GM21447 (cell line): ENCODE data around the gene HCRTR1.
"Not testable (repeated sequence)": the region's sequence is repeated elsewhere in the genome, so short reads cannot be mapped to it uniquely, and the experiment has no call there.

ENCODE experiments used
- ATAC-seq: cut with Tn5 transposase; IDR thresholded peaks from one replicate; pipeline ENCODE4 v1.9.1; 2021; ENCODE audit not compliant: unreplicated experiment

The HCRTR1 gene

GRCh38 chr1:31581821-31582810 is 35.4 kb upstream of the HCRTR1 start:
- no peak for ATAC-seq

GRCh38 chr1:31583082-31583994 is 34.2 kb upstream of the HCRTR1 start:
- ATAC-seq = no peak

- no peak for ATAC-seq
Measured at GRCh38 chr1:31583995-31584868, 33.3 kb upstream of the HCRTR1 start.

GRCh38 chr1:31584869-31585735 is 32.4 kb upstream of the HCRTR1 start:
- ATAC-seq = no peak

- no peak for ATAC-seq
Measured at GRCh38 chr1:31585736-31586365, 31.6 kb upstream of the HCRTR1 start.

- no peak for ATAC-seq
Measured at GRCh38 chr1:31586376-31587327, 30.8 kb upstream of the HCRTR1 start.

GRCh38 chr1:31587328-31587699 is 30.2 kb upstream of the HCRTR1 start:
- not testable (repeated sequence) for ATAC-seq

GRCh38 chr1:31587720-31588423 is 29.6 kb upstream of the HCRTR1 start:
- ATAC-seq = no peak

- no peak for ATAC-seq
Measured at GRCh38 chr1:31588751-31589515, 28.6 kb upstream of the HCRTR1 start.

GRCh38 chr1:31591425-31592093 is 25.9 kb upstream of the HCRTR1 start:
- no peak for ATAC-seq

- ATAC-seq = no peak
Measured at GRCh38 chr1:31592132-31592531, 25.4 kb upstream of the HCRTR1 start.

GRCh38 chr1:31593136-31593665 is 24.3 kb upstream of the HCRTR1 start:
- ATAC-seq = no peak

- ATAC-seq = no peak
Measured at GRCh38 chr1:31593770-31594632, 23.5 kb upstream of the HCRTR1 start.

- ATAC-seq = no peak
Measured at GRCh38 chr1:31595836-31596736, 21.4 kb upstream of the HCRTR1 start.
